DMS 273 treated with DMSO at 0.1 percent for 48 hours (cell line): ENCODE data around the gene ANKRD29.
"Not testable (repeated sequence)": the region's sequence is repeated elsewhere in the genome, so short reads cannot be mapped to it uniquely, and the experiment has no call there.

Source experiments
- DNase-seq: peaks from one replicate; lab custom pipeline; 2025; lab: John Stamatoyannopoulos, UW

The ANKRD29 gene

GRCh38 chr18:23583071-23583865 lies 79.4 kb downstream of the ANKRD29 start:
- no peak for DNase-seq

GRCh38 chr18:23580677-23581367 lies 81.9 kb downstream of the ANKRD29 start:
- DNase-seq, result no peak

- no peak for DNase-seq
Measured at GRCh38 chr18:23578891-23579653, 83.6 kb downstream of the ANKRD29 start.

GRCh38 chr18:23578067-23578701 lies 84.5 kb downstream of the ANKRD29 start:
- DNase-seq, result no peak

- DNase-seq, result not testable (repeated sequence)
Measured at GRCh38 chr18:23577521-23577920, 85.2 kb downstream of the ANKRD29 start.

- no peak for DNase-seq
Measured at GRCh38 chr18:23575309-23575651, 87.4 kb downstream of the ANKRD29 start.

- DNase-seq, result no peak
Measured at GRCh38 chr18:23574611-23575308, 88.0 kb downstream of the ANKRD29 start.

GRCh38 chr18:23573626-23574431 lies 88.9 kb downstream of the ANKRD29 start:
- DNase-seq, result no peak

GRCh38 chr18:23573020-23573419 lies 89.7 kb downstream of the ANKRD29 start:
- no peak for DNase-seq

- DNase-seq, result no peak
Measured at GRCh38 chr18:23572570-23572969, 90.1 kb downstream of the ANKRD29 start.

- no peak for DNase-seq
Measured at GRCh38 chr18:23572012-23572411, 90.7 kb downstream of the ANKRD29 start.

GRCh38 chr18:23570912-23571504 lies 91.7 kb downstream of the ANKRD29 start:
- no peak for DNase-seq

GRCh38 chr18:23569299-23570063 lies 93.2 kb downstream of the ANKRD29 start:
- no peak for DNase-seq

GRCh38 chr18:23568281-23569138 lies 94.2 kb downstream of the ANKRD29 start:
- no peak for DNase-seq

GRCh38 chr18:23567671-23568070 lies 95.0 kb downstream of the ANKRD29 start:
- no peak for DNase-seq

- no peak for DNase-seq
Measured at GRCh38 chr18:23565916-23566547, 96.7 kb downstream of the ANKRD29 start.

- DNase-seq, result no peak
Measured at GRCh38 chr18:23563377-23564043, 99.2 kb downstream of the ANKRD29 start.

- DNase-seq, result no peak
Measured at GRCh38 chr18:23560186-23560585, 102.5 kb downstream of the ANKRD29 start.
